HepG2 (cell line): ENCODE measurements around the gene GOSR1. TPM values are rescaled to one million over a fixed set of nuclear protein-coding genes. Genes with fewer than 3 reads are reported as not detected.

Source experiments
- ATF1 ChIP-seq: IDR thresholded peaks from 2 replicates; pipeline ENCODE4 v1.6.1; 2016; ENCODE audit warnings: mild to moderate bottlenecking, control low read depth
- CBX1 ChIP-seq: IDR thresholded peaks from one replicate; pipeline ENCODE4 v1.6.1; 2016; ENCODE audit warnings: antibody characterized with exemption, low read depth
- HNF4G ChIP-seq, 2 experiments: sonication (generic) in 1 of 2; formaldehyde crosslinking in 1 of 2; IDR thresholded peaks; 2 replicates each; pipeline versions ENCODE4 v1.4.0 to v1.6.1; 2011 to 2020; ENCODE audit warnings: borderline replicate concordance in 2 of 2, low read depth in 2 of 2, mild to moderate bottlenecking in 2 of 2, low read length in 1 of 2, missing genetic modification reagents in 1 of 2, moderate library complexity in 1 of 2
- MAX ChIP-seq: IDR thresholded peaks from 2 replicates; pipeline ENCODE4 v1.6.1; 2012; ENCODE audit warnings: inconsistent platforms
- NFKBIZ ChIP-seq: IDR thresholded peaks from 2 replicates; pipeline ENCODE4 v1.6.1; 2018; ENCODE audit warnings: missing genetic modification reagents, missing compliant biosample characterization
- NR2F1 ChIP-seq, 2 experiments: fragments of 450-650 bp in 1 of 2; formaldehyde crosslinking in 1 of 2; IDR thresholded peaks; 2 replicates each; pipeline versions ENCODE4 v1.5.0 to v1.6.1; 2016 to 2020; ENCODE audit warnings: mild to moderate bottlenecking in 1 of 2, missing compliant biosample characterization in 1 of 2, missing genetic modification reagents in 1 of 2, moderate library complexity in 1 of 2
- POGZ ChIP-seq: sonication (generic); formaldehyde crosslinking; IDR thresholded peaks from 2 replicates; pipeline ENCODE4 v1.4.0; 2020; ENCODE audit warnings: mild to moderate bottlenecking, missing genetic modification reagents
- RXRA ChIP-seq: sonication (generic); formaldehyde crosslinking; IDR thresholded peaks from 2 replicates; pipeline ENCODE4 v1.5.1; 2020; ENCODE audit warnings: missing genetic modification reagents
- SMARCE1 ChIP-seq: fragments of 450-650 bp; IDR thresholded peaks from 2 replicates; pipeline ENCODE4 v1.6.1; 2017; ENCODE audit warnings: borderline replicate concordance
- TCF7 ChIP-seq: sonication (generic); IDR thresholded peaks from 2 replicates; pipeline ENCODE4 v1.6.1; 2016; ENCODE audit warnings: antibody characterized with exemption, low read depth
- TFAP4 ChIP-seq: sonication (generic); IDR thresholded peaks from 2 replicates; pipeline ENCODE4 v1.6.1; 2016; ENCODE audit warnings: low read depth, borderline replicate concordance
- YEATS4 ChIP-seq: sonication (generic); formaldehyde crosslinking; IDR thresholded peaks from 2 replicates; pipeline ENCODE4 v1.4.0; 2020; ENCODE audit warnings: missing genetic modification reagents, borderline replicate concordance
- ZFP1 ChIP-seq: IDR thresholded peaks from 2 replicates; pipeline ENCODE4 v1.6.1; 2016
- ZFP90 ChIP-seq: sonication (generic); formaldehyde crosslinking; IDR thresholded peaks from 2 replicates; pipeline ENCODE4 v1.8.0; 2022; ENCODE audit warnings: missing genetic modification reagents, mild to moderate bottlenecking, inconsistent platforms, borderline replicate concordance
- ZFP91 ChIP-seq: sonication (generic); formaldehyde crosslinking; IDR thresholded peaks from 2 replicates; pipeline ENCODE4 v1.9.0; 2022; ENCODE audit warnings: missing genetic modification reagents, mild to moderate bottlenecking, borderline replicate concordance
- ZMAT5 ChIP-seq: sonication (generic); formaldehyde crosslinking; IDR thresholded peaks from 2 replicates; pipeline ENCODE4 v1.5.0; 2020; ENCODE audit warnings: mild to moderate bottlenecking, low read depth, missing genetic modification reagents, borderline replicate concordance
- ZNF205 ChIP-seq: IDR thresholded peaks from 2 replicates; pipeline ENCODE4 v1.6.1; 2018; ENCODE audit warnings: missing biosample characterization, missing genetic modification reagents
- ZNF292 ChIP-seq: sonication (generic); formaldehyde crosslinking; IDR thresholded peaks from 2 replicates; pipeline ENCODE4 v1.8.1; 2022; ENCODE audit warnings: mild to moderate bottlenecking, low read depth, missing genetic modification reagents, borderline replicate concordance
- ZNF3 ChIP-seq: IDR thresholded peaks from 2 replicates; pipeline ENCODE4 v1.7.0; 2017; ENCODE audit warnings: inconsistent platforms
- ZNF512 ChIP-seq: sonication (generic); formaldehyde crosslinking; IDR thresholded peaks from 2 replicates; pipeline ENCODE4 v1.4.0; 2020; ENCODE audit warnings: mild to moderate bottlenecking, missing genetic modification reagents
- ZNF615 ChIP-seq: sonication (generic); formaldehyde crosslinking; IDR thresholded peaks from 2 replicates; pipeline ENCODE4 v1.5.0; 2020; ENCODE audit warnings: mild to moderate bottlenecking, missing genetic modification reagents, borderline replicate concordance
- ZSCAN30 ChIP-seq: sonication (generic); formaldehyde crosslinking; IDR thresholded peaks from 2 replicates; pipeline ENCODE4 v1.5.0; 2020; ENCODE audit warnings: mild to moderate bottlenecking, missing genetic modification reagents
- polyA plus RNA-seq, 8 experiments: library from polyadenylated mRNA; depleted of rRNA in 3 of 8; stranded (reverse) in 7 of 8; unstranded in 1 of 8; fragments of >200 nt; fragmentation: Illumina TruSeq in 4 of 8; extraction: Trizol in 4 of 8; gene quantifications; 2 replicates each; pipeline versions ENCODE4 v1.2.1 to v1.2.3, GENCODE V29; 2011 to 2016; ENCODE audit warnings: low read depth in 4 of 8, missing spikeins in 1 of 8, mixed read lengths in 1 of 8; ENCODE audit not compliant: insufficient read depth in 1 of 8
- total RNA-seq, 5 experiments: library from RNA; depleted of rRNA; stranded (reverse); fragments of >200 nt; fragmentation: Illumina TruSeq; extraction: Trizol; gene quantifications; 2 replicates each; pipeline ENCODE4 v1.2.3, GENCODE V29; 2016; ENCODE audit warnings: low read depth in 1 of 5

The GOSR1 gene
- total and polyA plus RNA-seq, 2 of the 13 experiments (the other 11 are each of a cell fraction or from before 2014, with no cell fraction given): 15.8 to 37.0 TPM

GRCh38 chr17:30450125-30451027 is 26.8 kb upstream of the GOSR1 start (continued):
- TF ChIP-seq TFAP4 (peak; percentile 42; the same call in 1 of the 2 replicates), ZNF205 (peak; percentile 95), CBX1 (no peak), HNF4G (IDR thresholded peaks at IDR 0.05; ENCODE audit: borderline replicate concordance, low read depth, low read length) (peak; percentile 82), HNF4G (CRISPR knock-in tag; IDR thresholded peaks at IDR 0.05; ENCODE audit: borderline replicate concordance, low read depth) (peak; percentile 74; the same call in 1 of the 2 replicates), ZFP90 (CRISPR knock-in tag) (peak; percentile 33; the same call in 1 of the 2 replicates), POGZ (peak; percentile 94), ZNF615 (0 out of 2 replicates have a peak, but pooled peaks have one; percentile 39), ZNF3 (peak; percentile 74), NFKBIZ (CRISPR knock-in tag) (0 out of 2 replicates have a peak, but pooled peaks have one; percentile 40), ZNF512 (CRISPR knock-in tag) (no peak), ZNF292 (peak; percentile 45; the same call in 1 of the 2 replicates), NR2F1 (CRISPR knock-in tag; IDR thresholded peaks at IDR 0.05) (peak; percentile 40 to 75; a peak in 2 of 4 replicates), ATF1 (CRISPR knock-in tag) (peak; percentile 27; the same call in 1 of the 2 replicates), ZFP91 (CRISPR knock-in tag) (peak; percentile 49; the same call in 1 of the 2 replicates), RXRA (CRISPR knock-in tag) (peak; percentile 63; the same call in 1 of the 2 replicates), ZSCAN30 (0 out of 2 replicates have a peak, but pooled peaks have one; percentile 65), YEATS4 (CRISPR knock-in tag) (peak; percentile 58; the same call in 1 of the 2 replicates), TCF7 (peak; percentile 30; the same call in 1 of the 2 replicates), SMARCE1 (no peak), ZMAT5 (CRISPR knock-in tag) (no peak), MAX (peak; percentile 35; the same call in 1 of the 2 replicates), ZFP1 (CRISPR knock-in tag) (peak; percentile 77)
